Activated T-helper 9 cell treated with anti-CD3 and anti-CD28 coated beads, Interleukin-2, amount 50 U/mL, for 16 hours (primary cell): Measurements from ENCODE around the gene ARHGAP42.

Experiments used
- DNase-seq: peaks from one replicate; pipeline ENCODE4 v3.0.0-alpha.2; 2020; ENCODE audit warnings: low read depth

The ARHGAP42 gene

DNA sequence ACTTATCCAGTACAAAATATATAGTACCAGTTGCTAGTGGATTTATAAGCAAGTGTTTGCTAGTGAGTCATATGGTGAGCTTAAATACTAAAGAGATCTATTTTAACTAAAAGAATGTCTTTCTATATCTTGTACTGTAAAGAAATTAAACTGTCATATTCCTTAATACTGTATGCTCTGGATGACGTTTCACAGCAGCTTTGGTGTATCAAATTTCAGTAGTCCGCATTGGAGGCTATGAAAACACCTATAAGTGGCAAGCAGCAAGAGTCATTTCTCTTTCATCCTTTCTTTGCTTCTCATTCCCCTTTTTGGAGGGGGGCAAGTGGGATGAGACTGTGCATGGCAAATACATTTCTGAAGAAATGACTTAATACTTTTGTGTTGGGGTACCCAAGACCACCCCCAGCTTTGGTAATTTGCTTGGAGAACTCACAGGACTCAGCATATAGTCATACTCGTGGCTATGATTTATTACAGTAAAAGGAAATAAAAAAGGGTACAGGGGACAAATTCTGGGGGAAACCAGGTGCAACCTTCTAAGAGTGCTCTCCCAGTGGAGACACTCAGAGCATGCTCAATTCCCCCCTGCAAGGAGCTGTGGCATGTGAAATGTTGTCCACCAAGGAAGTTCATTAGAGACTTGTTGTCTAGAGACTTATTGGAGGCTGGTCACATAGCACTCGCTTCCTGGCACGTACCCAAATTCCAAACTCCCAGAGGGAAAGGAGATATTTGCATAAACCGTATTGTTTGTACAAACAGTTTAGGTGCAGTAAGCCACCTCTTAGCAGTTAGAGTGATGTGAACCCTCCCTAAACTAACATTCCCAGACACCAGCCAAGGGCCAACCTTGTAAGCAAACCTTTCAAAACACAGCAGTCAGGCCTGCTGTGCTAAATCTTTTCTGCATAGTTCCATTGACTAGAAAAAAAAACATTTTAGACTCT lies 231.7 kb downstream of the ARHGAP42 start:
- no peak for DNase-seq

DNA sequence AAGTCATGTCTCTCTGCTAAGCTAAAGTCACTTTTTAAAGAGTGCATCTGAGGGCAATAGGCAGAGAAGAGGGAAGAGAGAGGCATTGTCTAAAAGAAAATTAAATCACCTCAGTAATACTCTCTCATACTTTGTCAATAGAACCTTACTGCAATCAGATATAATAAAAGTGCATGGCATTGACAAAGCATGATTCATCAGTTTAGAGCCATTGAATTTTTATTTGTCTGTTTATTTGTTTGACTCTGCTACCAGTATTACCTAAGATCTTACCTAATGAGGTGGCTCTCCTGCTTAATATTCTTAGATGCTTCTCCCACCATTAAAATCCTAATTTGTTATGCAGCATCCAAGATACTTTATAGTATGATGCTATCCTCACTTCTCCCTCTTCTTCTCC lies 233.5 kb downstream of the ARHGAP42 start:
- no peak for DNase-seq

DNA sequence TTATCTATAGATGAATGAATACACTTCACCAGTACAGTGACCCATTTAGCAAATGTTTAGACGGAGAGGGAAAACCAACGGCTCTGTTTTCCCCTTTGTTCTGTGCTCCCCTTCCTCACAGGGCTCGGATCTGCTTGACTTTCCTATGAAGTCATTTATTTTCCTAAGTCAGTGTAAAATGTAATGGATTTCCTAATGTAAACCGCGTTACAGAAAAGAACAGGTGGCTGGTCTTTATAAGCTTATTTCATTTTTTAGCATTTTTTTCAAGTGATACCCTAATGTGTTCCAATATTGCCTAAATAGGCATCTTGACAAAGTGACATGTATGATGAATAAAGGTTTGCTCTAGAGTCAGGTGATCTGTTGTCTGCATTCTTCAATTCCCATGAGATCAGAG lies 235.0 kb downstream of the ARHGAP42 start:
- no peak for DNase-seq

DNA sequence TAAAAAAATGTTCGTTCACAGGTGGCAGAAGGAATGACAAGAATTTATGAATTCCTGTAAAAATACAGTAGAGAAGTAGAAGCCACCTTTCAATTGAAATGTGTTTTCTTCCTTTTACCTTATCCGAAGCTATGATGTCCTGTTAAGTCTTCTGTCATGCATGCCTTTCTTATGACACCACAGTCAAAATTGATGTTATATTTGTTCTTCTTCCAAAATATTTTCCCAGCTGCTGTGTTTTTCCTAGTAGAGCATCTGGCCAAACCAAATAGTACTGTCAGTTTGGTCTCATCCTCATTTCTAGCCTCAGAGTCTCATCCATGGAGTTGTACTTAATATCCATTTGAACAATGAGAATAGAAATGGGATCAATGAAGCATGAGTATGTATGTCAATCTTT lies 236.5 kb downstream of the ARHGAP42 start:
- no peak for DNase-seq

DNA sequence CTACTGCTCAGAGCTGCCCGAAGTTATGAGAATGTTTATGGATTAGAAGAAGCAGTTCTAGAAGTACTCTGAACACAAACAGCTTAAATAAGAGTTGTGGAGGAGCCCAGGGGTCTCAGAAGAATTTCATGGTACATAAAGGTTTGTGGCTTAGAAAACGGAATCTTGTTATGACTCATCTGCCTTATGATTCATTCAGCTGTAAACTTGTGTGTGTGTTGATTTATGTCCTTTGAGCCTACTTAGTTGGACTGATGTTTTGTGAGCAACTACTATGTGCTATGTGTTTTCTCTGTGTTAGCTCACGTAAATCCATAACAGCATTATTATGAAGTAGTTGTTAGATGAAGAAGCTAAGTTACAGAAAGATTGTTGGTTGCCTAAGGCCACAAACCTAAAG lies 238.8 kb downstream of the ARHGAP42 start:
- DNase-seq, result no peak

DNA sequence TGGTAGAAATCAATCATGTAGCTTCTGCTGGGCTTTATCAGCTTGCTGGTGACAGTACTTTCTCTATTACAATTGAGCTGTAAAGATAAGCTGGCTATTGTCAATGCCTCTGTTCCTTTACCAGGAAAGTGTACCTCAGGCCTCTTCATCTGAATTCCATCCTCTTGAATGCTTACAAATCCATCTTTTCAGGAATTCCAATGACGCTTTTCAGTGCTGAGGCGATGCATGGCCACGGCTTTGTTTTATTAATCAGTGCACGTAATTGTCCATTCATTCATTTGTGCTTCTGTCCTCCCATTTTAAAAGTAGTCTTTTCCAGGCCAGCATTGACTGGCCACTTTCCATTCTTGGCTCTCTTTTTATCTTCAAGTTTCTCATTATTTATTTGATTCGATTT lies 240.5 kb downstream of the ARHGAP42 start:
- DNase-seq, result no peak

DNA sequence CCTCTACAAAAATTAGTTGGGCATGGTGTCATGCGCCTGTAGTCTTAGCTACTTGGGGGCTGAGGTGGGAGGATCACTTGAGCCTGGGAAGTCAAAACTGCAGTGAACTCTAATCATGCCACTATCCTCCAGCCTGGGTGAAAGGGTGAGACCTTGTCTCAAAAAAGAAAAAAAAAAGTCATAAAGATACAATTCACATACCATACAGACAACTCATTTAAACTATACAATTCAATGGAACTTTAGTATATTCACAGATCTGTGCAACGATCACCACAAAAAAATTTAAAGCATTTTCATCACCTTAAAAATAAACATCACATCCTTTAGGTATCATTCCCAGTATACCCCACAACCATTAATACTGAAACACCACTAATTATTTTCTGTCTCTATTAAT lies 241.3 kb downstream of the ARHGAP42 start:
- DNase-seq, result no peak

DNA sequence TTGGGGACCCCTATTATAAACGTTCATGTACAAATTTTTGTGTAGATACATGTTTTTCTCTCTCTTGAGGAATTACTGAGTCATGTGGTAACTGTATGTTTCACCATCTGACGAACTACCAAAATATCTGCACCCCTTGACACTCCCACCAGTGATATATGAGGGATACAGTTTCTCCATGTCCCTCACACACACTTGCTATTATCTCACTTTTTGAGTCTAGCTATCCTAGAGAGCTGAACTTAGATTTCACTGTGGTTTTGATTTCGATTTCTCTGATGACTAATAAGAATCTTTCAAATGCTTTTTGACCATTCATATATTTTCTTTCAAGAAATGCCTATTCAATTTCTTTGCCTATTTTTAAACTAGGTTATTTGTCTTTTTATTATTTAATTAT lies 242.3 kb downstream of the ARHGAP42 start:
- DNase-seq, result no peak

DNA sequence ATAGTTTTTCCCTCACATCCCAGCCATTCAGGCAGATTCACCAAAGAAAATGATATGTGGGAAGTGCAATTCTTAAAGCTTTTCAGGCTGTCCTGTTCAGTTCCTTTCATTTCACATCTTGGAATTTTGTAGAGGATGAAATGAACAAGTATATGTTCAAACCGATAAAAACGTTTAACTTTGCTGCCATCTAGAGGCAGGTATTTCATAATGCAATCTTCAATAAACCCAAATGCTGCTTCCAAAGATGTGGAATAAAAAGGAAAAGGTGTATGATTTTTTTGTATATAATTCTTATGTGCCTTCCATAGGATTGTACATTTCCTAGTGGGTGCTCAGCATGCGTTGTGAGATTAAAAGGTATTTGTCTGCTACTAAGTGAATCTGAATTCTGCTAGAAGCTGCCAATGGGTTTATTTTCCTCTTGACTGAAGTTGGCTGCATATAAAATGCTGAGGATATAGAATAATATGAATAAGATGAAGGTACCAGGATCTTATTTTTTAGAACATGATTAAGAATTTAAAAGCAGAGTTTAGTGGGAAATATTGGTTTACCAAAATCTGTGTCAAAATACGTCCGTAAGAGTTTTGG lies 243.2 kb downstream of the ARHGAP42 start:
- DNase-seq, result no peak

DNA sequence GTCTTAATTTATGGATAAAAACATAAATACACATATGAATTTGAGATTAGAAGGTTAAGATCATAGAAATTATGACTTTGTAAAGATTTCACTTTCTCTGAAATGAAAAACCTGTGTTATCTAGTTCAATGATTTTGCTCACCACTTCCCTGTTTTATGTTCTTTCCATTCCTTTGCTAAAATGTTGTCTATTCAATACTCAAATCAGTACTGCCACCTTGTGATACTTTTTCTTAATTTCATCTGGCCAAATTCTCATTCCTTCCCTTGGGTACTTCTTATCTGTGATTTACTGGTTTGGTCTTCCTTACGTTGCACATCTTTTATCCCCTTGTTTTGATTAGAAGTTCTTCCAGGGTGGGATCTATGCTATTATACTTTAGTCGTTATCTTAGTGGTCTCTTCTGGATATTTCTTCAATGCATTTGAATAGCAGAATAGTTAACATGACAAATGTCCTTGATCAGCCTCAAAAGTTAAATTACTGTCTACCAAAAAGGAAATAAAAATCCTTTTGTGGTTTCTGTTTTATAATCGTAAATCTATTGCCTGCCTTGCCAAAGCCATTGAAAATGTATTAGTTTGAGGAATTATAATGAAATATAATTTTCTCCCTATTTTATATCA lies 245.5 kb downstream of the ARHGAP42 start:
- DNase-seq, result no peak

DNA sequence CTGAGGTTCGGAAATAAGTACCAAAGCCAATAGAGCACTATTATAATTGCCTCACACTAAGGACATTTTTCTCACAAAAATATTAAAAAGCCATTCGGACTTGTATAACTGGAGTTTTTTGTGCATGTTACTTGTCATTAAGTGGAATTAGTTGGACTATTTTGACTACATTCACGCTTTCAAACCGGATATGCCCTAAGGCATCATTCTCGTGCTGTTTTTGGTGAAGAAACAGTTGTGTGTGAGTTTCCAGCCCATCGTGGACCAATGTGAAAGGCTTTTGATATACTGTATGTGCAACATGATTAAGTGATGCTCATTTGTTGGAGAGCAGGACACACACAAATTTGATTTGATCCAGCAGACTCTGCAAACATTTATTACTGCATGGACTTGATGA lies 249.7 kb downstream of the ARHGAP42 start:
- DNase-seq, result no peak

DNA sequence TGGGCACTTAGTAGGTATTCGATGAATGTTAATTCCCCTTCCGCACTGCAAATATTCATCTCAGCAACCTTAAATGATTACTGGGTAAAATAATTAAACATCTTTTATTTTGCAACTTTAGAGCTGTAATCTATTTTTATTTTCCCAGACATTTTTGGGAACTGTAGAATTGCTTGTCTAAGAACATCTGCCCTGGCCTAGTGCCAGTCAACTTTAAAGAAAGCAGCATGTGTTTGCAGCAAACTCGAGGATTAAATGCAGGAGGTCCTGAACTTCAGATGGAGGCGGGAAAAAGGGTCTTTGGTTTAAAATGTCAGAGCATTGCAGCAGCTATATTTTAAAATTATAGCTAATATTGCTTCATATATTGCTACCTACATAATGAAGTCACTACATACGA lies 252.5 kb downstream of the ARHGAP42 start:
- DNase-seq, result no peak

DNA sequence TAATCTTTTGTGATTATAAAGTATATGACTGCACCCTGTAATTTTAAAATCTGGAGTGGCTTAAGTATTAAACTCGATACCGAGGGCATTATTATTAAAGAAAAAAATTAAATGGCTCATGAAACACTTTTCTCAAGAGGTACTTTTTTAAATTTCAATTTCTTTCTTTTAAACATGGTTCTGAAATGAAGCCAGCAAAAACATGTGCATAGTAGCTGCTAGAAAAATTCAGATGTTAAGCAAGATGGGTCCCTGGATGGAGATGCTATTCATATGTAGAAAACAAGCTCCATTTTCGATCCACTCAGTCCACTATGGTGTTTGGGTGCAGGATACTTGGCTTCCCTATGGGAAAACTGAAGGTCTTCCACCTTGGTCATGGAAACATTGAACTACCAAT lies 253.0 kb downstream of the ARHGAP42 start:
- no peak for DNase-seq

DNA sequence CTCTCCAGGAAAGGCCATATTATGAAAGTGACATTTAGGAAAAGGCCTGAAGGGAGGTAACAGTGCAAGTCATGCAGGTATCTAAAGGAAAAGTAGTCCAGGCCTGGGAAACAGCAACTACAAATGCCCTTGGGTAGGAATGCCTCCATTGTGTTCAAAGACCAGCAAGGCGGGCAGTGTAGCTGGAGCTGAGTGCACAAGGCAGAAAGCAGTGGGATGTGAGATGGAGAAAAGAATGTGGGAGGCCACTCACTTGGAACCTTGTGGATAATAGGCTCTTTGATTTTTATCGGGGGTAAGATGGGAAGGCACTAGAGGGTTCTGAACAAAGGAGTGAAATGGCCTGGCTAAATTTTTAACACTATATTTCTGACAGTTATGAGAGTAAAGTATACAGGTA lies 253.9 kb downstream of the ARHGAP42 start:
- DNase-seq, result no peak

DNA sequence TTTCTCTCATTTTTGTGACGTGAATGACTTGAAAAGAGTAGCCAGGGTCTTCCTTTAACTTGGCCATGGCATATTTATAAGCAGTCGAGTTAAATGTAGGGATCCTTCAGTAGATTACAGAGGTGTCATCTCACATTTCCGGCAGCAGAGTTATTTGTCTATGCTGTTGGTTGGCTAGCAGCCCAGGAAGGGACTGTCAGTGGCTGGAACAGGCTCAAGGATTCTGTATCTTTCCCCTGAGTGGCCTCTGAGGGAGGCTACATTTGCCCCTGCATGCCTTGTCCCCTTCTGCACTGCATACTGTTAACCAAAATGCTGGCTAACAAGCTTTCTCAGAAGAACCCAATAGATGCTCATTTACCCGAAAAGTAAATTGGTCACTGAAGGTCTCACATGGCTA lies 254.9 kb downstream of the ARHGAP42 start:
- no peak for DNase-seq

DNA sequence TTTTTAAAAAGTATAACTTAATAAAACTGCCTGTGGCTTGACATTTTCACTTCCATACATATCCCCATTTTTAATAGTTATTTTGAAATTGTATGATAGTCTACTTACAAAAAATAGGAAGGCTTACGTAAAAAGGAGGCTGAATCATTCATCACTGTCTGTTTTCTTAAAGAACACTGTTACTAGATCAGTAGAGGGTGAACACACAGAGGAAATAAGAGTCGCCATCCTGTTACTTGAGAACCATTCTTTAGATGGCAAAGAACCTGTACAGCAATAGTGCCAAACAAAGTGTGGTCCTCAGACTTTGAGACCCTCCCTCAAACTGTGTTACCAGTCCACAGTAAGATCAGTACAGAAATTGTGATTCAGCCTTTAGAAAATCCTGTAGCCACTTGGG lies 261.8 kb downstream of the ARHGAP42 start:
- no peak for DNase-seq

DNA sequence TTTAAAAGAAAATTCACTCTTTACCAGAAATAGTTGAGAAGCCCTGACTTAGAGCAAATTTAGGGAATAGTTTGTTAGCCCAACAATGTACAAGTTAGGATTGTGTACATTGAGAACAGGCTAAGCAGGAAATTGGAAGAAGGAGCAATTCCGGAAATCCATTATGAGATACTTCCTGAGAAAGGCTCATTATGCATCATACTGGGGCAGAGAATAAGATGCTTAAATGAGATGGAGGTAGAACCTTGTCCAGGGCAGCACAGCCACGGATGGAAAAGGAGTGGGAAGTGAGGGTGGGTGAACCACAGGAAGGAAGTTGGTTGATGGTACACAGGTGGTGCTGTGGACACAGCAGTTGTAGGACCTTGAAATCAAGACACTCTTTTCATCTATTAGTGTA lies 262.4 kb downstream of the ARHGAP42 start:
- no peak for DNase-seq

DNA sequence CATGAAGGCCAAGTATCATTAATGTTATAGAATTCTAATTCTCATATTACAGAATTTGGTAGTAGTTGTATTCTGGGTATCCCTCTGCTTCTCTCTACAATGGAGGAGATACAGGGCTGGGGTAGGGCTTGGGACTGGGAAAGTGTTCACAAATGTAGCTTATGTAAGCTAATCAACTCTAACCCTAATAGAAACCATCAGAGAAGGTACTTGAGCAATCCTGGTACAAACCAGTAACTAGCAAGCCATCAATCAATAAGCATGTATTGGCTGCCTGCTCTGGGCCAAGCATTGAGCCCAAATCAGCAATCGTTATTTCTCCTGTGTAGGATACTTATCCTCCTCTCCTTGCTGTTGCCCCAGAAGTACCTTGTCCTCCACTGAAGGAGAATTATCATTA lies 268.2 kb downstream of the ARHGAP42 start:
- no peak for DNase-seq

DNA sequence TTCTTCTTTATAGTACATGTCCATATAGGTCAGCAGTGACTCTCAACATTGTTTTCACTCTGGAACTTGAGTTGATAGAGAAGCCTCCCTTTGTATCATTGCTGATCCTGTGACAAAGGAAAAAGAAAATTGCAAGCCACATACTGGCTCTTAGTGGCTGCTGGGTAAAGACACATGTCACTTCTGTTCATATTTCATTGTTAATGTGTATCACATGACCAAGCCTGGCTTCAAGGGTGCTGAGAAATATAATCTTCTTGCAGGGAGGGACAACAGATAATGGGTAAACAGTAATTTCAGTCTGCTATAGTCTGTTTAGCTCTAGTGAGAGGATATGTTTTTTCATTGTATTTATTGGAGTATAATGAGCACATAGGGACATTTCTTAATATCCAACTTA lies 269.3 kb downstream of the ARHGAP42 start:
- no peak for DNase-seq

DNA sequence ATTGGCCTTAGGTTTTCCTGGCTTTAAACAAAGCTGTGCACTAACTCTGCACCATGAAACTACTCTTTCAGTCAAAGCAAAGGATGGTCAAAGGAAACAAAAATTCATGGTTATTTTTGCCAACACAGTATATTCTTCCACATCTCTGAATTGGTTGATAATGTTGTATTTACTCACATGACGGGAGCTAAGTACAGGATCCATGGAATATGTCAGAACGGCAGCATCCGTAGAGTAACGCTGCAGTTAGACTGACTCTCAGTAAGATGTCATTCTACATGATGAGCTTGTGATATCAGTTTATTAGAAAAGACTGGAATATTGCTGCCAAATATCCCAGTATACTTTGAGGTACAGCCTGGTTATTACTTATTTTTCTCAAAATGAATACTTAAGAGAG lies 270.4 kb downstream of the ARHGAP42 start:
- no peak for DNase-seq

DNA sequence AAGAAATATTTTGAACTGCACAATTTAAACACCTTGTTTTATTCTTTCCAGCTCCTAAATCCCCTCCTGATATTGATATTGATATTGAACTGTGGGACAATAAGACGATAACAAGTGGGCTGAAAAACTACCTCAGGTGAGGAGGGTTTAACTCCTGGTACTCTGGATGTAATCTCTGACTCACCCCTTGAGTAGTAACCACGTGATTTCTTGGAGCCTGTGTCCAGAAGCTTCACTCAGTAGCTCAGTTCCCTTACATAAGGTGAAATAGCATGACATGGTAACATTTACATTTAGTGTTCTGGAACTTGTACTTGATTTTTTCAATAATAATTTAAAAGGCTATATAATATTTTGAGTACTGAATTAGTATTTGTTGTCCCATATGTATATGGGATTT lies 274.5 kb downstream of the ARHGAP42 start:
- no peak for DNase-seq

DNA sequence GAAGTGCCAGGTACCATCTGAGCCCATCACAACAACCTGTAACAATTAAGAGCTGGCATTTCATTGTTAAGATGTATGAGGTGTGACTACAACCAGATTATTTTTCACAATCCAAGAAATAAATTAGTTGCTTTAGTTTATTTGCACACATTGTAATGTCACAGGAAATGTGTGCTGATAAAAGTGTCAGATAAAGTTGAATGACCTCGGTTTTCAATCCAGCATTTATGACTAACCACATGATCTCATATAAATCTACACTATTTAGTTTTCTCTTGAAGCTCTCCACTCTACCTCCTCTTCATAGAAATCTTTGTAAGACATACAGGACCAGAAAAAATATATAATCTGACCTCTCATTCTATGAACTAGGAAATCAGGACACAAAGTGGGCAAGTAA lies 276.3 kb downstream of the ARHGAP42 start:
- DNase-seq, result no peak

DNA sequence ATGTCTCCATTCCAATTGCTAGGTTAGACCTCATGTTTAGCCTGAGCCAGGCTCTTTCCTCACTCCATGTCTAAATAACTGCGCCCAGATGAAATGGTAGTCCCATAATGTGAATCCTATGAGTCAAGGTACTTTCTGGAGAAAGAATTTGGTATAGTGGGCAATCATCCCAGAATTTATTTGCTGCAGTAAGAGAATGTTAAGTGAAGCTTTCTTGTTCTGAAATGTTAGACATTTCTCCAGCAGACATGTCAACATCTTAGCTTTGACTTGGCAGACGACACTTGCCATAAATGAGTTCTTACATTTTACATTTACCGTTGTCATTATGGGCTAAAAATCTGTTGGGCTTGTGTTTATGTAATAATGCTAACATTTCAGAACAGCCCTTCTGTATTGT lies 277.3 kb downstream of the ARHGAP42 start:
- DNase-seq, result no peak
